Endodermal cell (in vitro differentiated cells): ENCODE data around the gene RAVER2. TPM values are rescaled to one million over a fixed set of nuclear protein-coding genes. Genes with fewer than 3 reads are reported as not detected.

Experiments used
- DNase-seq: peaks from one replicate; pipeline ENCODE4 v3.0.0-alpha.2; 2017
- H3K27ac ChIP-seq: 2 replicates; pipeline ENCODE4 v1.5.1; 2013; ENCODE audit warnings: mild to moderate bottlenecking, low read depth, low read length, moderate library complexity
- H3K27me3 ChIP-seq: 2 replicates; pipeline ENCODE4 v1.6.1; 2013; ENCODE audit warnings: mild to moderate bottlenecking, low read length, moderate library complexity; ENCODE audit not compliant: insufficient read depth, control insufficient read depth, poor library complexity, severe bottlenecking
- H3K36me3 ChIP-seq: 2 replicates; pipeline ENCODE4 v1.7.0; 2013; ENCODE audit warnings: mild to moderate bottlenecking, low read length, moderate library complexity; ENCODE audit not compliant: control insufficient read depth, insufficient read depth
- H3K4me1 ChIP-seq: one replicate; pipeline ENCODE4 v1.7.0; 2013; ENCODE audit warnings: low read length; ENCODE audit not compliant: control insufficient read depth, insufficient read depth
- H3K4me3 ChIP-seq: 2 replicates; pipeline ENCODE4 v1.5.1; 2013; ENCODE audit warnings: mild to moderate bottlenecking, low read length, moderate library complexity
- H3K9ac ChIP-seq: 2 replicates; pipeline ENCODE4 v1.6.1; 2013; ENCODE audit warnings: mild to moderate bottlenecking, low read length, moderate library complexity; ENCODE audit not compliant: poor library complexity, severe bottlenecking; ENCODE audit errors: extremely low read depth
- H3K9me3 ChIP-seq: 2 replicates; pipeline ENCODE4 v1.6.1; 2013; ENCODE audit warnings: mild to moderate bottlenecking, low read length, moderate library complexity; ENCODE audit not compliant: control insufficient read depth
- H3K27ac Mint-ChIP-seq: 2 replicates; pipeline ENCODE4 v1.8.0; 2020; ENCODE audit warnings: mixed read lengths
- H3K27me3 Mint-ChIP-seq: 2 replicates; pipeline ENCODE4 v1.8.0; 2021; ENCODE audit warnings: mild to moderate bottlenecking, mixed read lengths; ENCODE audit not compliant: insufficient read depth
- H3K36me3 Mint-ChIP-seq: 2 replicates; pipeline ENCODE4 v1.8.0; 2020; ENCODE audit warnings: low read depth, mixed read lengths
- H3K4me1 Mint-ChIP-seq: 2 replicates; pipeline ENCODE4 v1.8.0; 2020; ENCODE audit warnings: mixed read lengths
- H3K4me3 Mint-ChIP-seq: 2 replicates; pipeline ENCODE4 v1.8.0; 2020; ENCODE audit warnings: mild to moderate bottlenecking, moderate library complexity, mixed read lengths
- H3K9me3 Mint-ChIP-seq: 2 replicates; pipeline ENCODE4 v1.8.0; 2020; ENCODE audit warnings: mild to moderate bottlenecking, mixed read lengths
- CTCF ChIP-seq: fragments of 200-600 bp; sonication (generic); conservative IDR thresholded peaks from 2 replicates; pipeline ENCODE4 v1.5.0; 2021; ENCODE audit warnings: antibody characterized with exemption, mild to moderate bottlenecking
- WGBS, 2 experiments: methylation state at CpG; one replicate each; pipeline versions ENCODE4 v1.1.5 to v1.1.7; 2013; ENCODE audit warnings: missing lambda C conversion rate in 2 of 2, mixed read lengths in 1 of 2; ENCODE audit not compliant: insufficient coverage in 1 of 2, insufficient read length in 1 of 2; 5-methylcytosine and 5-hydroxymethylcytosine counted together
- total RNA-seq, 2 donors: library from RNA; stranded (reverse); fragmentation: NEBNext Ultra II Directional in 1 of 2; extraction: Animal tissue kit (Norgen Biotek cat#: 25700) in 1 of 2; gene quantifications; 2 replicates in 1 of 2; 3 replicates in 1 of 2; pipeline ENCODE4 v1.2.1, GENCODE V29; 2021

Gene RAVER2
- total RNA-seq, 2 donors from 2014 or later = 20.3 to 21.8 TPM

GRCh38 chr1:64721576-64722145, 23.2 kb upstream of the RAVER2 start:
- H3K4me3 Mint-ChIP-seq = no peak overlapping the region
- no peak overlapping the region for H3K27ac Mint-ChIP-seq
- H3K9me3 Mint-ChIP-seq = peaks cover 12% of the 10 kb centered on the region
- Histone ChIP-seq H3K9me3 (no peaks in the 10 kb centered on the region), H3K9ac (no peak overlapping the region), H3K4me1 (peaks cover 3% of the 10 kb centered on the region), H3K27me3 (peaks cover 25% of the 10 kb centered on the region), H3K36me3 (no peaks in the 10 kb centered on the region), H3K27ac (no peak overlapping the region), H3K4me3 (no peak overlapping the region)
- TF ChIP-seq CTCF = no peak
- peaks cover 26% of the 10 kb centered on the region for H3K27me3 Mint-ChIP-seq
- H3K4me1 Mint-ChIP-seq = peaks cover 4% of the 10 kb centered on the region
- H3K36me3 Mint-ChIP-seq = no peaks in the 10 kb centered on the region
- no peak for DNase-seq
- WGBS, 2 experiments = 83 to 90% methylated on average over 1 to 2 of the region's 2 CpGs

GRCh38 chr1:64727861-64728260, 17.0 kb upstream of the RAVER2 start:
- H3K4me3 Mint-ChIP-seq = no peak overlapping the region
- no peaks in the 10 kb centered on the region for H3K9me3 ChIP-seq
- peaks cover 4% of the 10 kb centered on the region for H3K4me1 Mint-ChIP-seq
- no peaks in the 10 kb centered on the region for H3K9me3 Mint-ChIP-seq
- no peak overlapping the region for H3K27ac ChIP-seq
- H3K9ac ChIP-seq = no peak overlapping the region
- no peaks in the 10 kb centered on the region for H3K36me3 ChIP-seq
- peaks cover 5% of the 10 kb centered on the region for H3K27me3 ChIP-seq
- no peak overlapping the region for H3K27ac Mint-ChIP-seq
- DNase-seq = no peak
- no peak for TF ChIP-seq CTCF
- H3K36me3 Mint-ChIP-seq = no peaks in the 10 kb centered on the region
- no peak overlapping the region for H3K4me3 ChIP-seq
- 100% methylated on average over 1 of the region's 1 CpG for WGBS, 2 experiments
- peaks cover 3% of the 10 kb centered on the region for H3K4me1 ChIP-seq
- H3K27me3 Mint-ChIP-seq = peaks cover 14% of the 10 kb centered on the region

GRCh38 chr1:64733581-64734286, 11.1 kb upstream of the RAVER2 start:
- no peaks in the 10 kb centered on the region for H3K9me3 Mint-ChIP-seq
- H3K27me3 Mint-ChIP-seq = peaks cover 8% of the 10 kb centered on the region
- Histone ChIP-seq H3K27ac (no peak overlapping the region), H3K4me3 (peak overlapping the region; percentile 41), H3K9ac (no peak overlapping the region), H3K4me1 (peaks cover 5% of the 10 kb centered on the region), H3K36me3 (no peaks in the 10 kb centered on the region), H3K27me3 (no peaks in the 10 kb centered on the region), H3K9me3 (peaks cover 13% of the 10 kb centered on the region)
- H3K27ac Mint-ChIP-seq = no peak overlapping the region
- no peak overlapping the region for H3K4me3 Mint-ChIP-seq
- no peak for DNase-seq
- WGBS, 2 experiments = 86 to 92% methylated on average over 1 to 3 of the region's 3 CpGs
- peaks cover 10% of the 10 kb centered on the region for H3K4me1 Mint-ChIP-seq
- no peaks in the 10 kb centered on the region for H3K36me3 Mint-ChIP-seq
- no peak for TF ChIP-seq CTCF
